Pons (tissue), 1 donor: ENCODE data around the gene SEMA3E.
"Not testable (repeated sequence)": the region's sequence is repeated elsewhere in the genome, so short reads cannot be mapped to it uniquely, and the experiment has no call there.

Experiments
- DNase-seq: peaks from one replicate; pipeline ENCODE4 v3.0.0-alpha.2; 2016; ENCODE audit warnings: low spot score

The SEMA3E gene

GRCh38 chr7:83486957-83487356 is 162.0 kb downstream of the SEMA3E start:
- no peak for DNase-seq

GRCh38 chr7:83486536-83486935 is 162.4 kb downstream of the SEMA3E start:
- no peak for DNase-seq

GRCh38 chr7:83484826-83485225 is 164.1 kb downstream of the SEMA3E start:
- no peak for DNase-seq

GRCh38 chr7:83484266-83484665 is 164.7 kb downstream of the SEMA3E start:
- no peak for DNase-seq

GRCh38 chr7:83478616-83479015 is 170.3 kb downstream of the SEMA3E start:
- no peak for DNase-seq

- no peak for DNase-seq
Measured at GRCh38 chr7:83476511-83477050, 172.4 kb downstream of the SEMA3E start.

- DNase-seq = no peak
Measured at GRCh38 chr7:83475420-83475819, 173.5 kb downstream of the SEMA3E start.

GRCh38 chr7:83472376-83472775 is 176.6 kb downstream of the SEMA3E start:
- no peak for DNase-seq

- DNase-seq = no peak
Measured at GRCh38 chr7:83469491-83469890, 179.4 kb downstream of the SEMA3E start.

GRCh38 chr7:83469076-83469475 is 179.9 kb downstream of the SEMA3E start:
- DNase-seq = no peak

GRCh38 chr7:83468251-83468739 is 180.6 kb downstream of the SEMA3E start:
- DNase-seq = peak; percentile 89

GRCh38 chr7:83467493-83467892 is 181.4 kb downstream of the SEMA3E start:
- DNase-seq = no peak

GRCh38 chr7:83466956-83467355 is 182.0 kb downstream of the SEMA3E start:
- no peak for DNase-seq

- no peak for DNase-seq
Measured at GRCh38 chr7:83466187-83466923, 182.6 kb downstream of the SEMA3E start.

- DNase-seq = no peak
Measured at GRCh38 chr7:83465643-83466042, 183.3 kb downstream of the SEMA3E start.

GRCh38 chr7:83461820-83462219 is 187.1 kb downstream of the SEMA3E start:
- not testable (repeated sequence) for DNase-seq

GRCh38 chr7:83459930-83460653 is 188.8 kb downstream of the SEMA3E start:
- DNase-seq = not testable (repeated sequence)

GRCh38 chr7:83459101-83459929 is 189.6 kb downstream of the SEMA3E start:
- DNase-seq = not testable (repeated sequence)

- no peak for DNase-seq
Measured at GRCh38 chr7:83457022-83457892, 191.7 kb downstream of the SEMA3E start.

GRCh38 chr7:83456413-83456812 is 192.5 kb downstream of the SEMA3E start:
- DNase-seq = no peak

- DNase-seq = no peak
Measured at GRCh38 chr7:83455612-83456011, 193.3 kb downstream of the SEMA3E start.
